Lung microvascular endothelial cell (primary cell): Measurements from ENCODE around the gene BSCL2. TPM values are rescaled to one million over a fixed set of nuclear protein-coding genes. Genes with fewer than 3 reads are reported as not detected.
"Not testable (repeated sequence)": the region's sequence is repeated elsewhere in the genome, so short reads cannot be mapped to it uniquely, and the experiment has no call there.

Experiments
- DNase-seq, 2 donors: peaks; one replicate each; pipeline versions ENCODE4 v3.0.0 to v3.0.0-alpha.2; 2010; ENCODE audit warnings: low read depth in 2 of 2
- total RNA-seq: library from RNA; depleted of rRNA; stranded (reverse); fragments of >200 nt; gene quantifications from 2 replicates; pipeline ENCODE4 v1.2.1, GENCODE V29; 2014

The BSCL2 gene
- 17.7 and 26.4 TPM in 2 replicates for total RNA-seq

GRCh38 chr11:62707277-62707861, at the start of gene BSCL2, which contains the start of gene GNG3:
TSS of gene BSCL2 (minus strand) at chr11:62707424. CDS start at chr11:62707195, 229 bp downstream.
TSS of gene GNG3 (plus strand) at chr11:62707676. CDS start at chr11:62708296, 620 bp downstream.
- DNase-seq = no peak

DNA sequence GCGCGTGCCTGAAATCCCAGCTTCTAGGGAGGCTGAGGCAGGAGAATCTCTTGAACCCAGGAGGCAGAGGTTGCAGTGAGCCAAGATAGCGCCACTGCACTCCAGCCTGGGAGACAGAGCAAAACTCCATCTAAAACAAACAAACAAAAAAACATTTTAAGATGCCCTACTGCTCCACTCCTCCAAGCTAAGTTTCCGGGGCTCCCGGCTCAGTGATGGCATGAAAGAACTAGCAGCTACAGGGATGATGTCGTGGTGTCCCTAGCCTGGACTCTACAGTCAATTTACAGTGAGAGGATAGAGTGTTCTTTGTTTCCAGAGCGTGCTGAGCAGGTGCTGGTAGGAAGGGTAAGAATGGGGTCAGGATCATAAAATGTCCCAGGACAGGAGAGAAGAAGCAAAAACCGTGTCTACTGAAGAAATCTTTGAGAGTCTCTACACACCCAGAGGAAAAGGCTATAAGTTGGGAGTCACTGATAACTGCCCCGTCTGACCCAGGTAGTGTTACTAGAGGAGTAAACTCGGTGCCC, 47.9 kb upstream of the BSCL2 start:
- DNase-seq = no peak

DNA sequence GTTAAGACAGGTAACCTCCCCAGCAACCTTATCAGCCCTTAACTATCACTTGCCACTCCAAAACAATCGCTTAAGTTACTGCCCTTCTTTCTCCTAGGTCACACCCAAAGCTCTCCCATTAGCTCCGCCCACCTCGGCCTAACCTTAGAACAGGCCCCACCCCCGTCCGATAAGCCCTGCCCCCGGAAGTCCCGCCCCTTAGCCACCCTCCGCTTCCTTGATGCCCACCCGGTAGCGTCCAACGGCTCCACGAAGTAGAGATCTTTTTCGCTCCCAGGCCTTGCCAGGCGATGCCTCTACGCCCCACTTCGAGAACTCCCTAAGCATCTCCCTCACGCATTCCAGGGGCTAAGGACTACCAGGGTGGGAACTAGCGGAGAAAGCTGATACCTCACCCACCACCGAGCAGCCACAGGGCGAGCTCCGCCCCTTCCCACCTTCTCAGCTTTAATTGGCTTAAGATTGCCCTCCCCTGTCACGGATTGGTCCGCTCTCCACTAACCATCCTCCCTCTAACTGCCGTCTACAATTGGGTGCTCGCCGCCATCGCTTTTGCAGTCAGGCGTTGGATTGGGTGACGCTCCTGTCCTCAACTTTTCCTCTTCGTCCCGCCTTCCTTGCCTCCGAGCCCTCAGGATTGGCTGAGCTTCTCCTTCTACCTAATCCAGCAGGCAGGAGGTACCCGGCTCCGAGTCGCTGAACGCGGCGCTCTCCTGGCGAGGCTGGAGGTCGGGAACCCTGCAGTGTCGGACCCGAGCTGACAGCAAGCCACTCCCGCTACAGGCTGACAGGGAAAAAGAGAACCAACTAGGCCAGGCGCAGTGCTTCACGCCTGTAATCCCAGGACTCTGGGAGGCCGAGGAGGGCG, 46.7 kb upstream of the BSCL2 start, which contains the start of gene ZBTB3:
Gene ZBTB3 (minus strand): TSS at position 425 of the 868 bp plus-strand sequence. CDS start 496 bp downstream, outside the sequence.
- peak; percentile 100 for DNase-seq

- DNase-seq = no peak
Observed at GRCh38 chr11:62752994-62753735, 45.9 kb upstream of the BSCL2 start.

GRCh38 chr11:62752177-62752785, 45.1 kb upstream of the BSCL2 start:
- no peak for DNase-seq

- DNase-seq = not testable (repeated sequence)
Observed at GRCh38 chr11:62749931-62750330, 42.7 kb upstream of the BSCL2 start.

GRCh38 chr11:62747475-62748160, 40.4 kb upstream of the BSCL2 start:
- no peak for DNase-seq

DNA sequence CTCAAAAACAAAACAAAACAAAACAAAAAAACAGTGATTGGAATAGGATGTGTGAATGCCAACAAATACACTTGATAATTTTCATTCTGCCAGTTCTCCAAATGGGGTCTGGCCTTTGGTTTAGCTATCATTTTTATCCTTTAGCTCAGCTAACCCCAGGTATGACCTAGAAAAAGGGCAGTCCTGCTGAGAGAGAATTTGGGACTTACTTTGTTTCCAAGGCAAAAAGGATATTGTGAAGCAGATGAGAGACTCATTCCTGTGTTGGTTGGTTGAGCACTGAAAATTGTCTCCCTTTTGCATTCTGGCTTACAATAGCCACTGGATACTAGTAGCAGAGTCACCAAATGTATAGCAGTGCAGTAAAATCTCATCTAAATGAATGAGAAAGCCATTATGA, 30.0 kb upstream of the BSCL2 start:
- DNase-seq = no peak

DNA sequence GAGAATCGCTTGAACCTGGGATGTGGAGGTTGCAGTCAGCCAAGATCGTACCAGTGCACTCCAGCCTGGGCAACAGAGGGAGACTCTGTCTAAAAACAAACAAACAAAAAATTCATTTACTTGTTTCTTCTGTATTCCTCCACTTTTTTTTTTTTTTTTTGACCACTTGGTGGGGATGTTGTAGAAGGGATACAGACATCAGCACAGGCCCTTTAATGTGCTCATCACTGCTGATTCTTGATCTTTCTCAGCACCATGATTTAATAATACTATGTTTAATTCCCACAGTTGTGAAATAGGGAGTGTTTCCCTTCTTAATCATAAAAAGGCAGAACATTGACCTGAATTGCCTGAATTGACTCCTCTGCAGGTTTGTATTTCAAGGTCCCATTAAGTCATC, 25.6 kb upstream of the BSCL2 start:
- DNase-seq = peak; percentile 28 to 45

- not testable (repeated sequence) for DNase-seq
Observed at GRCh38 chr11:62730076-62730475, 22.9 kb upstream of the BSCL2 start.

GRCh38 chr11:62728171-62728988, 21.2 kb upstream of the BSCL2 start, which contains the start of gene TTC9C:
TSS of gene TTC9C (plus strand) at chr11:62728486. CDS start at chr11:62728849, 363 bp downstream.
- DNase-seq = peak; percentile 87 to 89

- peak; percentile 98 for DNase-seq
Observed at GRCh38 chr11:62727872-62728170, 20.6 kb upstream of the BSCL2 start.

DNA sequence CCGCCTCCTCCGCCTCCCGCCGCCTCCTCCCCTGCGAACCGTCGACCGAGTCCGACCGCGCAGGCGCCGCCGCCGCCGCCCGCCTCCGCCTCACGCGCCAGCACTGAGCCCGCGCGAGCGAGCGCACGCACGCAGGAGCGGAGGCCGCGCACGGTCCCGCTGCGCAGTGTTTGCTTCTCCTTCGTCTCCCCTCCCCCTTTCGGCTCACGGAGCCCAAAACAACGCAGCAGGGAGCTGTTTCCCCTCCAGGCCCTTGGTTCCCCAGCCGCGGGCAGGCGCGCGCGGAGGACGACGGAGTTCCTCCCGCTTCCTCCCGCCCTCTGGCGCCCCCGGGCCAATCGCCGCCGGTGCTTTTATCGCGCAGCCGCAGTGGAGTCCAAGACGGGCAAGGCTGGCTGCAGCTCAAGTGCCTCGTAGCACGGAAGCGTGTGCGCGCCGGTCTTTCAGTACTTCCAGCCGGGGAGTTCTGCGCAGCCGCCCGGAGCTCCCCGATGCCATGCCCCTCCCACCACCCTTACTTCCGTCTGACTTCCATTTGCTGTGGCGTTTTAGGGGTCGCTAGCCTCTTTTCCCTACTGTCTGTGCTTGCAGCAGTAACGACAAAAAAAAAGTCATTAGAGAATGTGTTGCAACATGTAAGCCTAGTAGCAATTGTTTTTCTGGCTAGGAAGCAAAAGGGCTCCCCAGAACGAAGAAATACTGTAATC, 20.1 kb upstream of the BSCL2 start, which contains the start of gene HNRNPUL2:
Gene HNRNPUL2 (minus strand): TSS at position 293 of the 707 bp plus-strand sequence. CDS start 301 bp downstream, outside the sequence.
- peak; percentile 100 for DNase-seq

DNA sequence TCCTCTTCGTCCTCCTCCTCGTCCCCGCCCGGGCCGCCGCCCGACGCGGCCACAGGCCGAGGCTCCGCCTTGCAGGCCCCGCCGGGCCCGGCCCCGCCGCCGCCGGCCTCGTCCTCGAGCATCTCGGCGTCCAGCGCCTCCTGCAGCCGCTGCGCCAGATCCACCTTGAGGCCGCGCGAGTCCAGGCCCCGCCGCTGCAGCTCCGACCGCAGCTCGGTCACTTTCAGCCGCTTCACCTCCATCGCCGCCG, 19.6 kb upstream of the BSCL2 start:
- DNase-seq = no peak

DNA sequence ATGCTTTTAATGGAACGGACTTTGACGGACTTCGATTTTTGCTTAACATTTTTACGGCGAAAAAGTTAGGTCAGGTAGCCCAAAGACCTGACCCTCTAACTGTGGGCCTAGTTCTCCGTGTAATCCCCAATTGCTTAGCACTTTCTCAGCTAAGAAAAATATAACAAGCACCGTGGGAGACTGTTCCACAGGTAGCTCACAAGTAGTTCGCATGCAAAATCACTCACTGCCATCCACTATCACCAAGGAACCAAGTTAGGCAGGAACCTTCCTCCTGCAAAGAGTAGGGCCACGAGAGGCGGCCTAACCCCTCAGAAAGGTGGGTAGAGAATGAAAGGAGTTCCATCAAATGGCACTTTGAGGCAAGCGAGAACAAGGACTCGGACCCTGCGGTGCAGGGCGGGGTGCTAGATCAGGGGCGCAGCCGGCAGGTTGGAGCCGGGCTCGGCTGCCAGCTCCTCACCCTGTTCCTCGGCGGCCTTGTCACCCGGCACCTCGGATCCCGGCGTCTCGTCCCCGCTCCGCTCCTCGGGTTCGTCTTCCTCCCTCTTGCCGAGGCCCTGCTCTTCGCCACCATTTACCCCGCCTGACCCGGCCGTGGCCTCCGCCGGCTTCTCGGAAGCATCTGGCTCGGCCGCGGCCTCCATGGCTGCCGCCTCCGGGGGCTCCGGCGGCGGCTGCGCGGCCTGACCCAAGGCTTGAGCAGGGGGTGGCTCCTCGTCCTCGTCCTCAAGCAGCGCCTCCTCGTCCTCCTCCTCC, 19.1 kb upstream of the BSCL2 start:
- DNase-seq = peak; percentile 9 to 11

- DNase-seq = peak; percentile 12 to 15
Observed at GRCh38 chr11:62725646-62726045, 18.4 kb upstream of the BSCL2 start.

- DNase-seq = no peak
Observed at GRCh38 chr11:62724171-62724570, 16.9 kb upstream of the BSCL2 start.

DNA sequence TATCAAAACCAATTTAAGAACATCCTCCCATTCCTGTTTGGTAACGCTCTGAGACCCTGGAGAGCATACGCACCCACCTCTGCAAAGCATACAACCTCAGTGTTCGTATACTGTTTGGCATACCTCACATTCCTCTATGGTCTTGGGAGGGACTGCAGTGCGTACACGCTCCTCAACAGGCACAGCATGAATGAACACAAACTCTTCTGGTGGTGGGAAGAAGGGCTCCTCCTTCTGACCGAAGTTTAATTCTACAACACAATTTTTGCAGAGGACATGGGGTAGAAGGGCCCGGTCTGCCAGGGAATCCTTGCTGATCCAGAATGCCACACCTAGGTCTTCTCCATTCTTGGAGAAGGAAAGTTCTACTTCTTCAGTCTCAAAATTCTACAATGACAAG, 14.8 kb upstream of the BSCL2 start:
- DNase-seq = peak; percentile 19 to 31
